ENCODE measurements around the gene WDR59. TPM values are rescaled to one million over a fixed set of nuclear protein-coding genes. Genes with fewer than 3 reads are reported as not detected.

Gene WDR59
- polyA plus RNA-seq, 1 of the 3 experiments (the other 2 are of a cell fraction): 48.2 TPM

GRCh38 chr16:74931445-74931844 lies 53.5 kb downstream of the WDR59 start:
- TF ChIP-seq YY1 (IDR thresholded peaks at IDR 0.05; ENCODE audit: low read depth) (no peak), SMC3 (IDR thresholded peaks at IDR 0.05; ENCODE audit: low read depth, low read length) (no peak), RXRA (IDR thresholded peaks at IDR 0.05; ENCODE audit: borderline replicate concordance, low read depth) (no peak), TEAD4 (IDR thresholded peaks at IDR 0.05; ENCODE audit: borderline replicate concordance, insufficient read depth) (no peak), RCOR1 (IDR thresholded peaks at IDR 0.05; ENCODE audit: low read length) (no peak), ZBTB33 (IDR thresholded peaks at IDR 0.05; ENCODE audit: borderline replicate concordance, low read depth) (no peak), GATA2 (CRISPR knock-in tag; IDR thresholded peaks at IDR 0.05) (no peak), GABPA (IDR thresholded peaks at IDR 0.05; ENCODE audit: low read depth) (no peak), FOXJ3 (CRISPR knock-in tag; IDR thresholded peaks at IDR 0.05) (no peak), CTCF (IDR thresholded peaks at IDR 0.05) (no peak)
- TF ChIP-seq, protein P1, sequence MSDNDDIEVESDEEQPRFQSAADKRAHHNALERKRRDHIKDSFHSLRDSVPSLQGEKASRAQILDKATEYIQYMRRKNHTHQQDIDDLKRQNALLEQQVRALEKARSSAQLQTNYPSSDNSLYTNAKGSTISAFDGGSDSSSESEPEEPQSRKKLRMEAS (IDR thresholded peaks at IDR 0.05; ENCODE audit: low read depth): no peak
- no peak overlapping the region for H2AFZ ChIP-seq (ENCODE audit: low read depth)
- H3K4me3 ChIP-seq (ENCODE audit: low read depth in 2 of 2, low read length in 1 of 2): no peak overlapping the region
- H3K9ac ChIP-seq: no peak overlapping the region
- peaks cover 0 to 36% of the 10 kb centered on the region in 2 experiments for H3K36me3 ChIP-seq (replicated peaks in 1 of 2; ENCODE audit: control insufficient read depth in 1 of 2, insufficient read depth in 2 of 2, low read length in 1 of 2)
- WGBS (ENCODE audit: low lambda C conversion rate): 77% methylated on average over 3 of the region's 3 CpGs
- no peak overlapping the region for H3K4me2 ChIP-seq
- no peak overlapping the region for H3K27ac ChIP-seq (ENCODE audit: low read depth in 2 of 2, low read length in 1 of 2)
- POLR2A ChIA-PET: no interaction called here
- H3K27me3 ChIP-seq (ENCODE audit: insufficient read depth): no peaks in the 10 kb centered on the region
- no peaks in the 10 kb centered on the region for H4K20me1 ChIP-seq (ENCODE audit: insufficient read depth)
- CTCF ChIA-PET: interaction anchor here (1.4 kb wide), 1 partner anchor 11 kb away, joined by 4 read pairs; no protein-coding TSS in a partner anchor
- H3K4me1 ChIP-seq (ENCODE audit: control insufficient read depth in 1 of 2, insufficient read depth in 2 of 2, low read depth in 1 of 2, low read length in 1 of 2): no peaks in the 10 kb centered on the region
- no peaks in the 10 kb centered on the region; the same call in 1 of the 2 replicates for H3K79me2 ChIP-seq (ENCODE audit: insufficient read depth)
- no peak for DNase-seq
- no peaks in the 10 kb centered on the region for H3F3A ChIP-seq (replicated peaks; ENCODE audit: insufficient read depth)
- no peaks in the 10 kb centered on the region for H3K9me2 ChIP-seq
- H3K9me3 ChIP-seq: no peaks in the 10 kb centered on the region

GRCh38 chr16:74929636-74930035 lies 55.3 kb downstream of the WDR59 start:
- POLR2A ChIA-PET: no interaction called here
- H2AFZ ChIP-seq (ENCODE audit: low read depth): no peak overlapping the region
- H3K36me3 ChIP-seq (replicated peaks in 1 of 2; ENCODE audit: control insufficient read depth in 1 of 2, insufficient read depth in 2 of 2, low read length in 1 of 2): peaks cover 0 to 32% of the 10 kb centered on the region in 2 experiments
- no peaks in the 10 kb centered on the region for H3K27me3 ChIP-seq (ENCODE audit: insufficient read depth)
- no peak overlapping the region for H3K4me3 ChIP-seq (ENCODE audit: low read depth in 2 of 2, low read length in 1 of 2)
- H3K79me2 ChIP-seq (ENCODE audit: insufficient read depth): no peaks in the 10 kb centered on the region
- H3K4me2 ChIP-seq: no peak overlapping the region
- no peaks in the 10 kb centered on the region for H3K4me1 ChIP-seq (ENCODE audit: control insufficient read depth in 1 of 2, insufficient read depth in 2 of 2, low read depth in 1 of 2, low read length in 1 of 2)
- CTCF ChIA-PET: no interaction called here
- H3K9me3 ChIP-seq: no peaks in the 10 kb centered on the region
- no peaks in the 10 kb centered on the region for H3F3A ChIP-seq (replicated peaks; ENCODE audit: insufficient read depth)
- DNase-seq: no peak
- no peak overlapping the region for H3K9ac ChIP-seq
- no peaks in the 10 kb centered on the region for H3K9me2 ChIP-seq
- H4K20me1 ChIP-seq (ENCODE audit: insufficient read depth): no peaks in the 10 kb centered on the region
- WGBS (ENCODE audit: low lambda C conversion rate): 93% methylated on average over 2 of the region's 2 CpGs
- no peak overlapping the region for H3K27ac ChIP-seq (ENCODE audit: low read depth in 2 of 2, low read length in 1 of 2)
- TF ChIP-seq, protein P2, sequence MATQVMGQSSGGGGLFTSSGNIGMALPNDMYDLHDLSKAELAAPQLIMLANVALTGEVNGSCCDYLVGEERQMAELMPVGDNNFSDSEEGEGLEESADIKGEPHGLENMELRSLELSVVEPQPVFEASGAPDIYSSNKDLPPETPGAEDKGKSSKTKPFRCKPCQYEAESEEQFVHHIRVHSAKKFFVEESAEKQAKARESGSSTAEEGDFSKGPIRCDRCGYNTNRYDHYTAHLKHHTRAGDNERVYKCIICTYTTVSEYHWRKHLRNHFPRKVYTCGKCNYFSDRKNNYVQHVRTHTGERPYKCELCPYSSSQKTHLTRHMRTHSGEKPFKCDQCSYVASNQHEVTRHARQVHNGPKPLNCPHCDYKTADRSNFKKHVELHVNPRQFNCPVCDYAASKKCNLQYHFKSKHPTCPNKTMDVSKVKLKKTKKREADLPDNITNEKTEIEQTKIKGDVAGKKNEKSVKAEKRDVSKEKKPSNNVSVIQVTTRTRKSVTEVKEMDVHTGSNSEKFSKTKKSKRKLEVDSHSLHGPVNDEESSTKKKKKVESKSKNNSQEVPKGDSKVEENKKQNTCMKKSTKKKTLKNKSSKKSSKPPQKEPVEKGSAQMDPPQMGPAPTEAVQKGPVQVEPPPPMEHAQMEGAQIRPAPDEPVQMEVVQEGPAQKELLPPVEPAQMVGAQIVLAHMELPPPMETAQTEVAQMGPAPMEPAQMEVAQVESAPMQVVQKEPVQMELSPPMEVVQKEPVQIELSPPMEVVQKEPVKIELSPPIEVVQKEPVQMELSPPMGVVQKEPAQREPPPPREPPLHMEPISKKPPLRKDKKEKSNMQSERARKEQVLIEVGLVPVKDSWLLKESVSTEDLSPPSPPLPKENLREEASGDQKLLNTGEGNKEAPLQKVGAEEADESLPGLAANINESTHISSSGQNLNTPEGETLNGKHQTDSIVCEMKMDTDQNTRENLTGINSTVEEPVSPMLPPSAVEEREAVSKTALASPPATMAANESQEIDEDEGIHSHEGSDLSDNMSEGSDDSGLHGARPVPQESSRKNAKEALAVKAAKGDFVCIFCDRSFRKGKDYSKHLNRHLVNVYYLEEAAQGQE (IDR thresholded peaks at IDR 0.05; ENCODE audit: low read depth, low read length): no peak
- no peak for TF ChIP-seq USF1 (IDR thresholded peaks at IDR 0.05; ENCODE audit: borderline replicate concordance, low read depth)
- no peak for TF ChIP-seq FOXJ3 (CRISPR knock-in tag; IDR thresholded peaks at IDR 0.05)
- TF ChIP-seq CHD2 (IDR thresholded peaks at IDR 0.05; ENCODE audit: low read length, partially characterized antibody): no peak
- no peak for TF ChIP-seq ELF1 (IDR thresholded peaks at IDR 0.05)
- no peak for TF ChIP-seq NRF1 (IDR thresholded peaks at IDR 0.05; ENCODE audit: low read depth, low read length)
- no peak for TF ChIP-seq TEAD4 (IDR thresholded peaks at IDR 0.05; ENCODE audit: borderline replicate concordance, insufficient read depth)
- TF ChIP-seq ZBTB33 (IDR thresholded peaks at IDR 0.05; ENCODE audit: borderline replicate concordance, low read depth): no peak
- no peak for TF ChIP-seq RXRA (IDR thresholded peaks at IDR 0.05; ENCODE audit: borderline replicate concordance, low read depth)
- TF ChIP-seq GATA2 (CRISPR knock-in tag; IDR thresholded peaks at IDR 0.05): no peak
- TF ChIP-seq TCF12 (IDR thresholded peaks at IDR 0.05): no peak
